Natural killer cell (primary cell): ENCODE results near the gene MAPK8. TPM values are rescaled to one million over a fixed set of nuclear protein-coding genes. Genes with fewer than 3 reads are reported as not detected.

Source experiments
- ATAC-seq, 3 donors: fragments of 150-1000 bp in 2 of 3; fragments of 200-7000 bp in 1 of 3; cut with Tn5 transposase; 1 replicate in 1 of 3; 2 replicates in 2 of 3; pipeline ENCODE4 v1.10.0; 2021; ENCODE audit warnings: mild to moderate bottlenecking in 2 of 3, moderate library complexity in 2 of 3
- DNase-seq, 2 donors: peaks; one replicate each; pipeline versions ENCODE4 v3.0.0 to v3.0.0-alpha.2; 2013 to 2021; ENCODE audit warnings: mixed read lengths in 1 of 2
- H3K27ac ChIP-seq: one replicate; pipeline ENCODE4 v1.5.1; 2013; ENCODE audit warnings: mild to moderate bottlenecking, low read length
- H3K27me3 ChIP-seq: one replicate; pipeline ENCODE4 v1.6.1; 2013; ENCODE audit warnings: low read length; ENCODE audit not compliant: control insufficient read depth, insufficient read depth
- H3K36me3 ChIP-seq: one replicate; pipeline ENCODE4 v1.6.1; 2013; ENCODE audit warnings: low read length; ENCODE audit not compliant: control insufficient read depth, insufficient read depth
- H3K4me1 ChIP-seq: one replicate; pipeline ENCODE4 v1.6.1; 2013; ENCODE audit warnings: low read length; ENCODE audit not compliant: control insufficient read depth, insufficient read depth
- H3K4me3 ChIP-seq: one replicate; pipeline ENCODE4 v1.5.1; 2013; ENCODE audit warnings: low read length
- H3K9me3 ChIP-seq: one replicate; pipeline ENCODE4 v1.6.1; 2013; ENCODE audit warnings: low read length; ENCODE audit not compliant: control insufficient read depth, insufficient read depth
- H3K27ac Mint-ChIP-seq, 2 donors: one replicate each; pipeline ENCODE4 v1.8.0; 2022; ENCODE audit warnings: mild to moderate bottlenecking in 2 of 2, mixed read lengths in 2 of 2, moderate library complexity in 1 of 2
- H3K27me3 Mint-ChIP-seq, 2 donors: one replicate each; pipeline ENCODE4 v1.8.0; 2022; ENCODE audit warnings: low read depth in 2 of 2, mixed read lengths in 2 of 2
- H3K36me3 Mint-ChIP-seq: one replicate; pipeline ENCODE4 v1.8.0; 2022; ENCODE audit warnings: mixed read lengths
- H3K4me1 Mint-ChIP-seq, 2 donors: one replicate each; pipeline ENCODE4 v1.8.0; 2022; ENCODE audit warnings: mixed read lengths in 2 of 2
- H3K4me3 Mint-ChIP-seq: one replicate; pipeline ENCODE4 v1.8.0; 2022; ENCODE audit warnings: mild to moderate bottlenecking, moderate library complexity, mixed read lengths
- H3K9me3 Mint-ChIP-seq, 2 donors: one replicate each; pipeline ENCODE4 v1.8.0; 2022; ENCODE audit warnings: mixed read lengths in 2 of 2
- CTCF ChIP-seq: fragments of 200-600 bp; IDR thresholded peaks from one replicate; pipeline ENCODE4 v1.8.0; 2022; ENCODE audit warnings: antibody characterized with exemption
- WGBS: methylation state at CpG from one replicate; pipeline ENCODE4 v1.1.7; 2013; ENCODE audit warnings: missing lambda C conversion rate; ENCODE audit not compliant: insufficient coverage; 5-methylcytosine and 5-hydroxymethylcytosine counted together
- intact Hi-C: fragments of 100-400 bp; cut with micrococcal nuclease; formaldehyde crosslinking; loops from one replicate; pipeline ENCODE4 v1.14.2; 2022
- total RNA-seq, 4 donors: library from RNA; stranded (reverse); fragments of 120-200 nt in 1 of 4; gene quantifications; one replicate each; pipeline versions ENCODE4 v1.2.3 to v1.2.4, GENCODE V29; 2013 to 2022

The MAPK8 gene
- total RNA-seq, 3 donors from 2014 or later (not counting 1 experiment from before 2014, with no cell fraction given): 37.3 to 44.5 (median 40.8) TPM

GRCh38 chr10:48478980-48479811 lies 172.7 kb downstream of the MAPK8 start:
- Histone ChIP-seq H3K27ac (no peak overlapping the region), H3K9me3 (no peaks in the 10 kb centered on the region), H3K27me3 (no peaks in the 10 kb centered on the region), H3K4me1 (no peaks in the 10 kb centered on the region), H3K4me3 (no peak overlapping the region), H3K36me3 (no peaks in the 10 kb centered on the region)
- no peak overlapping the region for H3K27ac Mint-ChIP-seq
- TF ChIP-seq CTCF: no peak
- WGBS: 74% methylated on average over 29 of the region's 30 CpGs
- H3K9me3 Mint-ChIP-seq: no peaks in the 10 kb centered on the region
- H3K4me3 Mint-ChIP-seq: no peak overlapping the region
- ATAC-seq (no peak), DNase-seq (peak in 1 of 2 donors; percentile 12)
- H3K36me3 Mint-ChIP-seq: no peaks in the 10 kb centered on the region
- peaks cover 19 to 30% of the 10 kb centered on the region in 2 donors for H3K27me3 Mint-ChIP-seq
- no peaks in the 10 kb centered on the region for H3K4me1 Mint-ChIP-seq
- intact Hi-C loops: no loop called here

- H3K27ac Mint-ChIP-seq: no peak overlapping the region
- intact Hi-C loops: no loop called here
- no peak for TF ChIP-seq CTCF
- DNase-seq (peak in 1 of 2 donors; percentile 7), ATAC-seq (peak in 1 of 3 donors; percentile 33)
- H3K27me3 ChIP-seq: no peaks in the 10 kb centered on the region
- H3K9me3 ChIP-seq: no peaks in the 10 kb centered on the region
- no peak overlapping the region for H3K4me3 ChIP-seq
- H3K27me3 Mint-ChIP-seq: peaks cover 24 to 26% of the 10 kb centered on the region in 2 donors
- H3K36me3 ChIP-seq: no peaks in the 10 kb centered on the region
- no peak overlapping the region for H3K27ac ChIP-seq
- H3K4me1 ChIP-seq: no peaks in the 10 kb centered on the region
- H3K4me1 Mint-ChIP-seq: no peaks in the 10 kb centered on the region
- 36% methylated on average over 19 of the region's 20 CpGs for WGBS
- no peak overlapping the region for H3K4me3 Mint-ChIP-seq
- no peaks in the 10 kb centered on the region for H3K9me3 Mint-ChIP-seq
- no peaks in the 10 kb centered on the region for H3K36me3 Mint-ChIP-seq
Observed at GRCh38 chr10:48480397-48481374, 174.2 kb downstream of the MAPK8 start.

- H3K4me3 ChIP-seq: no peak overlapping the region
- DNase-seq (no peak), ATAC-seq (no peak)
- Mint-ChIP-seq H3K4me1 (no peaks in the 10 kb centered on the region), H3K27me3 (peaks cover 25 to 28% of the 10 kb centered on the region in 2 donors), H3K27ac (no peak overlapping the region), H3K9me3 (no peaks in the 10 kb centered on the region), H3K4me3 (no peak overlapping the region), H3K36me3 (no peaks in the 10 kb centered on the region)
- no peak for TF ChIP-seq CTCF
- intact Hi-C loops: no loop called here
- no peak overlapping the region for H3K27ac ChIP-seq
- no peaks in the 10 kb centered on the region for H3K9me3 ChIP-seq
- H3K36me3 ChIP-seq: no peaks in the 10 kb centered on the region
- 100% methylated on average over 1 of the region's 2 CpGs for WGBS
- no peaks in the 10 kb centered on the region for H3K27me3 ChIP-seq
- H3K4me1 ChIP-seq: no peaks in the 10 kb centered on the region
Observed at GRCh38 chr10:48481385-48481784, 174.9 kb downstream of the MAPK8 start.
